GM21723 (cell line): Measurements from ENCODE around the gene SMARCD3.

Source experiments
- ATAC-seq: cut with Tn5 transposase; IDR thresholded peaks from one replicate; pipeline ENCODE4 v1.9.1; 2021; ENCODE audit warnings: mild to moderate bottlenecking, moderate library complexity; ENCODE audit not compliant: unreplicated experiment

Gene SMARCD3

DNA sequence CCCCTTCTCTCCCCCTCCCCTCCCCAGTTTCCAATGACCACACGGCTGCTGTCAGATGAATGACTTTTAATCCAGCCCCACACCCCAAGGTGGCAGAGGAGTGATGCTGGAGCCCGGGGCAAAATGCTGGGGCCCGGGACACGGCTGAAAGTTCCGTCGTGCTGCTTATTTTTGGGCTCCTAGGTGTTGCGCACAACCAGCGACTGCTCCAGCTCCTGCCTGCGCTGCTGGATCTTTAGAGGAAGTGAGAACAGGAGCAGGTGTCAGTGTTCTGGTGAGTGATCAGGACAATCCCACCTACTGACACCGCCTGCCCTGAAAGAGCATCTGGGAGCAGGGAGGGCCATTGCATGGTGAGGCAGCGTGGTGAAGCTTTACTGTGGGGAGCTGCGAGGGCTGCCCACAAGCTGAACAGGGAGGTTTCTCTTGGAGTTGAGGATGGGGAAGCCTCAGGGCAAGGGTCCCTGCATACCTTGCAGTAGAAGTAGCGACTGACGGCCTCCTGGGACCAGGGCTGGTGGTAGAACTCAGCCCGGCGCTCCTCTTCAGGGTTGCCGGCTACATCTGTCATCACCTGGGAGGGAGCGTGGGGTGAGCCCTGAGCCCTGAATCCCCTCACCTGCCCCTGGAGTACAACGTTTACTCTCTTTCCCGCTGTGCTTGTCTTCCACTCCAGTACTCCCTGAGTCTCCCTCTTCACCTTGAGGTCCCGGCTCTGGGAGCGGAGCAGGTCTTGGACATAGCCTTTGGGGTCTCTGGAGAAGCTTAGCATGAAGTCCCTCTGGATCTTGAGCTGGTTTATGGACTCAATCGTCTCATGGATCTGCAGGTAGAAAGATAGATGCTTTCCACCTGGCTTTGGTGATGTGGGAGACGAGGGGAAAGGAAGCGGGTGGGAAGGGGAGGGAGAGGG is 9.3 kb downstream of the SMARCD3 start:
- no peak for ATAC-seq

DNA sequence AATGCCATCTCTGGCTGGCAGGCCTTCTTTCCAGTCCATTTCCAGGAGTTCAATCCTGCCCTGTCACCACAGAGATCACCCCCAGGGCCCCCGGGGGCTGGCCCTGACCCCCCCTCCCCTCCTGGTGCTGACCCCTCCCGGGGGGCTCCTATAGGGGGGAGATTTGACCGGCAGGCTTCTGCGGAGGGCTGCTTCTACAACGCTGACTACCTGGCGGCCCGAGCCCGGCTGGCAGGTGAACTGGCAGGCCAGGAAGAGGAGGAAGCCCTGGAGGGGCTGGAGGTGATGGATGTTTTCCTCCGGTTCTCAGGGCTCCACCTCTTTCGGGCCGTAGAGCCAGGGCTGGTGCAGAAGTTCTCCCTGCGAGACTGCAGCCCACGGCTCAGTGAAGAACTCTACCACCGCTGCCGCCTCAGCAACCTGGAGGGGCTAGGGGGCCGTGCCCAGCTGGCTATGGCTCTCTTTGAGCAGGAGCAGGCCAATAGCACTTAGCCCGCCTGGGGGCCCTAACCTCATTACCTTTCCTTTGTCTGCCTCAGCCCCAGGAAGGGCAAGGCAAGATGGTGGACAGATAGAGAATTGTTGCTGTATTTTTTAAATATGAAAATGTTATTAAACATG is 10.2 kb downstream of the SMARCD3 start:
- no peak for ATAC-seq

DNA sequence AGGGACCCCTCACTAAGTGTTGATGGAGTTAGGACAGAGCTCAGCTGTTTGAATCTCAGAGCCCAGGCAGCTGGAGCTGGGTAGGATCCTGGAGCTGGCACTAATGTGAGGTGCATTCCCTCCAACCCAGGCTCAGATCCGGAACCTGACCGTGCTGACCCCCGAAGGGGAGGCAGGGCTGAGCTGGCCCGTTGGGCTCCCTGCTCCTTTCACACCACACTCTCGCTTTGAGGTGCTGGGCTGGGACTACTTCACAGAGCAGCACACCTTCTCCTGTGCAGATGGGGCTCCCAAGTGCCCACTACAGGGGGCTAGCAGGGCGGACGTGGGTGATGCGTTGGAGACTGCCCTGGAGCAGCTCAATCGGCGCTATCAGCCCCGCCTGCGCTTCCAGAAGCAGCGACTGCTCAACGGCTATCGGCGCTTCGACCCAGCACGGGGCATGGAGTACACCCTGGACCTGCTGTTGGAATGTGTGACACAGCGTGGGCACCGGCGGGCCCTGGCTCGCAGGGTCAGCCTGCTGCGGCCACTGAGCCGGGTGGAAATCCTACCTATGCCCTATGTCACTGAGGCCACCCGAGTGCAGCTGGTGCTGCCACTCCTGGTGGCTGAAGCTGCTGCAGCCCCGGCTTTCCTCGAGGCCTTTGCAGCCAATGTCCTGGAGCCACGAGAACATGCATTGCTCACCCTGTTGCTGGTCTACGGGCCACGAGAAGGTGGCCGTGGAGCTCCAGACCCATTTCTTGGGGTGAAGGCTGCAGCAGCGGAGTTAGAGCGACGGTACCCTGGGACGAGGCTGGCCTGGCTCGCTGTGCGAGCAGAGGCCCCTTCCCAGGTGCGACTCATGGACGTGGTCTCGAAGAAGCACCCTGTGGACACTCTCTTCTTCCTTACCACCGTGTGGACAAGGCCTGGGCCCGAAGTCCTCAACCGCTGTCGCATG is 11.0 kb downstream of the SMARCD3 start:
- ATAC-seq, result no peak

DNA sequence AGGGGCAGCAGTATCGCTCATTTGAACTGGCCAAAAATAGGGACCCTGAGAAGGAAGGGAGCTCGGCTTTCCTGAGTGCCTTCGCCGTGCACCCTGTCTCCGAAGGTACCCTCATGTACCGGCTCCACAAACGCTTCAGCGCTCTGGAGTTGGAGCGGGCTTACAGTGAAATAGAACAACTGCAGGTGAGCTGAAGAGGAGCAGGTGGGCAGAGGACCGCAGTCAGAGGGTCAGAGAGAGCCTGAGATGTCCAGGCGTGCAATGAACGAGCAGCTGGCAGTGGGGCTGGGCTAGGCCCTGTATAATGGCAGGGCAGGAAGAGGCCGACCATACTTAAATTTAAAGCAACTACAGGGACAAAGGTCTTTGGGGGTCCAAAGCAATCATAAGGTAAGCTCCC is 12.1 kb downstream of the SMARCD3 start:
- no peak for ATAC-seq

GRCh38 chr7:151235091-151235787 is 13.3 kb downstream of the SMARCD3 start:
- ATAC-seq, result no peak

DNA sequence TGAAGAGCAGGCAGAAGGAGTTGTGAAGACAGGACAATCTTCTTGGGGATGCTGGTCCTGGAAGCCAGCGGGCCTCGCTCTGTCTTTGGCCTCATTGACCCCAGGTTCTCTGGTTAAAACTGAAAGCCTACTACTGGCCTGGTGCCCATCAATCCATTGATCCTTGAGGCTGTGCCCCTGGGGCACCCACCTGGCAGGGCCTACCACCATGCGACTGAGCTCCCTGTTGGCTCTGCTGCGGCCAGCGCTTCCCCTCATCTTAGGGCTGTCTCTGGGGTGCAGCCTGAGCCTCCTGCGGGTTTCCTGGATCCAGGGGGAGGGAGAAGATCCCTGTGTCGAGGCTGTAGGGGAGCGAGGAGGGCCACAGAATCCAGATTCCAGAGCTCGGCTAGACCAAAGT is 14.7 kb downstream of the SMARCD3 start:
- ATAC-seq, result no peak

- ATAC-seq, result peak; percentile 47
These were observed 15.4 kb downstream of the SMARCD3 start for GRCh38 chr7:151232917-151233701.

- ATAC-seq, result peak; percentile 98
These were observed 16.2 kb downstream of the SMARCD3 start, which contains the start of gene CHPF2 for GRCh38 chr7:151232091-151232916. Gene CHPF2, plus strand, starts transcription at chr7:151232483. Its CDS starts 1,529 bp downstream, at chr7:151234012.

GRCh38 chr7:151231080-151231479 is 17.4 kb downstream of the SMARCD3 start:
- no peak for ATAC-seq

GRCh38 chr7:151229249-151229648 is 19.2 kb downstream of the SMARCD3 start:
- no peak for ATAC-seq

GRCh38 chr7:151228024-151228866 is 20.2 kb downstream of the SMARCD3 start:
- ATAC-seq, result no peak

DNA sequence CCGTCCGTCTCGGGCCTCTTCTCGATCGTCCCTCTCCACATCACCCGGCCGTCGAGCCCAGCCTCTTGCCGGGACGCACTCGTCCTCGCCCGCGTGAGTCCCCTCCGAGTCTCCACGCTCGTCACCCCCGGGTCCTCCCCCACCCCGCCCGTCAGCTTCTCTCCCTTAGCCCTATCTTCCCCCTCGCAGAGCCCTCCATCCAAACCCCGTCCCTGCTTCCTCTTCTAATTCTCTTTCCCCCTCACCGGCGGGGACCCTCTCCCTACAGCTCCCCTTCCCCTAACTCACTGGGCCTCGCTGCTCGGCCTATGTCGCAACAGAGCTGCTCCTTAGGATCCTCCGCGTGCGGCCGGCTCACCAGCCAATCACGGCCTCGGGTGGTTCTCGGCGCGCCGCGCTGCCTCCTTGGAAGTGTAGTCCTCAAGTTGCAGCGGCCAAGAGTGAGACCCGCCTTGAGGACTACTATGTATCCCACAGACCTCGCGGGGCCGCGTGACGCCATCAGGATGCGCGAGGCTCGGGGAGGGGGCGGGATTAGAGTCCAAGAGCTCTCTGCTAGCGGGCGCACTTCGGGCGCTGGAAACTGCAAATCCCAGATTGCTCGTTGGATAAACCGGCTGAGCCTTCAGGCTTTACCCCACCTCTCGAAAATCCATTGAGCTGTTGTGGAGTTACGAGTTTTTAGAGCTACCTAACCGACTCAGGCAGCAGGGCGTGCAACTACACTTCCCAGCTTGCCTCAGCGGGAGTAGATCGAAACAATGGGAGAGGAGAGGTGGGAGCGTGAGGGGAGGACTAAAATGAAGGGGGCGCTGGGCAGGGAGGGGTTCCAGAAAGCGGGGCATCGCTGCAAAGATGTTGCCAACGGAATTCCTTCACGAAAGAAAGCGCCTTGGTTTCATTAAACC is 21.4 kb downstream of the SMARCD3 start, which contains the start of gene ABCF2:
Gene ABCF2, minus strand, starts transcription at position 331 of the 908 bp plus-strand sequence. CDS start 747 bp downstream, outside the sequence.
- ATAC-seq, result peak; percentile 99

DNA sequence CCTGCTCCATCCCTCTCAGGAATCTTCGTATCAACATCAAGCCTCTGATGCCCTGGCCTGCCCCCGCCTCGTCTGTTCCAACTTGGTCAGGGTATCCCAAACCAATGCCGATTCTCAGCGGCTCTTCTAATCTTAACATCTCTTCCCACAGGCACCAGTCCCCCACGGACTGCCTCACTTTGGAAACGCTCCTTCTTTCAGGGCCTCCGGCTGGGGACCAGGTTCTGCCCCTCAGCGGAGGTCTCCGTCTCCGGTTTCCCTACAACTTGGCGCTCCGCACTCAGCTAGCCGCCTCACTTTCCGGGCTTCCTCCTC is 22.0 kb downstream of the SMARCD3 start:
- peak; percentile 6 for ATAC-seq

- no peak for ATAC-seq
These were observed 22.5 kb downstream of the SMARCD3 start for GRCh38 chr7:151225948-151226510.

GRCh38 chr7:151223728-151224127 is 24.8 kb downstream of the SMARCD3 start:
- ATAC-seq, result no peak

- no peak for ATAC-seq
These were observed 30.3 kb downstream of the SMARCD3 start for GRCh38 chr7:151218170-151218569.

- ATAC-seq, result no peak
These were observed 33.1 kb downstream of the SMARCD3 start for GRCh38 chr7:151215396-151215795.
